GM12801 (cell line): ENCODE data around the gene IGFL2.

Source experiments
- TF ChIP-seq, protein P1 (sequence below): IDR thresholded peaks from one replicate; pipeline ENCODE4 v1.5.1; 2011; ENCODE audit warnings: control low read depth; ENCODE audit not compliant: insufficient read length; ENCODE audit errors: extremely low read depth

IGFL2 gene

DNA sequence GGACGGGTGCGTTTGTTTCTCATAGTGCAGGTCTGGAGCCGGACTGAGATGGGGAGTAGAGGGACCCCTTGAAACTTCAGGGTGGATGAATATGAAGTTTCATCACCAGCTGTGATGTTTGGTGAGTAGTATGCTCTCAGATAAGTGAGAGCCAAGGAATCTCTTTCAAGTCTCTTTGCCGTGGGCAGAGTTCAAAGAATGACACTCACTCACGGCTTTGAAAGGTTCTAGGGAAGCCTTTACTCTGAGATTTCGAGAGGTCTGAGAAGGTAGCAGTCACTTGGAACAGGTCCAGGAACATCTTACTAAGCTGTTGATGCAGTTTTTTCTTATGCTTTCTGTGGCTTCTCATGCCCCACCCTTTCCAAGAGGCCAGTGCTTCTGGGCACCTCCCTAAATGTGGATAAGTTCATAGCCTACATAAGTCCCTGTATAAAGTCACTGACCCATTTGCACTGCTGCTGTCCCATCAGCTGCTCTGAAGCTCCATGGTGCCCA, at the start of gene IGFL2:
TSS of gene IGFL2 (plus strand) at position 448 of the 498 bp plus-strand sequence. CDS start at position 489, 41 bp downstream.
- TF ChIP-seq, protein P1, sequence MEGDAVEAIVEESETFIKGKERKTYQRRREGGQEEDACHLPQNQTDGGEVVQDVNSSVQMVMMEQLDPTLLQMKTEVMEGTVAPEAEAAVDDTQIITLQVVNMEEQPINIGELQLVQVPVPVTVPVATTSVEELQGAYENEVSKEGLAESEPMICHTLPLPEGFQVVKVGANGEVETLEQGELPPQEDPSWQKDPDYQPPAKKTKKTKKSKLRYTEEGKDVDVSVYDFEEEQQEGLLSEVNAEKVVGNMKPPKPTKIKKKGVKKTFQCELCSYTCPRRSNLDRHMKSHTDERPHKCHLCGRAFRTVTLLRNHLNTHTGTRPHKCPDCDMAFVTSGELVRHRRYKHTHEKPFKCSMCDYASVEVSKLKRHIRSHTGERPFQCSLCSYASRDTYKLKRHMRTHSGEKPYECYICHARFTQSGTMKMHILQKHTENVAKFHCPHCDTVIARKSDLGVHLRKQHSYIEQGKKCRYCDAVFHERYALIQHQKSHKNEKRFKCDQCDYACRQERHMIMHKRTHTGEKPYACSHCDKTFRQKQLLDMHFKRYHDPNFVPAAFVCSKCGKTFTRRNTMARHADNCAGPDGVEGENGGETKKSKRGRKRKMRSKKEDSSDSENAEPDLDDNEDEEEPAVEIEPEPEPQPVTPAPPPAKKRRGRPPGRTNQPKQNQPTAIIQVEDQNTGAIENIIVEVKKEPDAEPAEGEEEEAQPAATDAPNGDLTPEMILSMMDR: no peak

DNA sequence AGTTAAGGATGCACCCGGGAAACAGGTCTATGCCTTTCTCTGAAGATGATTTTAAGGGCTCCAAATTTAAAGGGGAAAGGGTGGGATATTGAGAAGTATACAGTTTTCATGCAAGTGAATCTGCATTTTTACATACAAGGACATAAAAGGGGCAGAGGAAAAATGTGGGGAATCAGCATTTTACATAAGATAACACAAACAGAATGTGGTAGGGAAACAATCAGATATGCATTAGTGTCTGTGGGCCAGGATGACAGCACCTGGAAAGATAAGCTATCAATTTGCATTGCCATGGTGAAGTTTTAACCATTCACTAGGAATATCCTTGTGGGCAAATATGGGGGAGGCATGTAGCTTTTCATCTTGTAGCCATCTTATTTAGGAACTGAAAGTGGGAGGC, 47.7 kb upstream of the IGFL2 start:
- TF ChIP-seq, protein P1: no peak

DNA sequence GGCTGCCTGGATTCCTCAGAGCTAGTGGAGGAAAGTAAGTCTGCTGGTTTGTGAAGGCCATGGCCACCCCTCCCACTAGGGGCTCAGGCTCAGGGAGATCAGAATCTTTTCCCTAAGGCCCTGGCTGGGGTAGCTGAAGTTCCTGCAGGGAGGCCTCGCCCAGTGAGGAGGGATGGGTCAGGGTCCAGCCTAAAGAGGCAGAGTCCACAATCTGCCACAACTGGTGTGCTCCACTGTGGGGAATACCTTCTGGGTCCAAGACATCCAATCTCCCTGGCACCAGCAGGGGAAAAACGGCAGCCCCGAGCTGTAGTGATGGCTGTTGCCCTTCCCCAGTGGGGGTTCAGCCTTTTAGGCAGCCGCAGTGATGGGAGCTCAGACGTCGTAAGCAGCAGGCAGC, 46.7 kb upstream of the IGFL2 start:
- TF ChIP-seq, protein P1: no peak

DNA sequence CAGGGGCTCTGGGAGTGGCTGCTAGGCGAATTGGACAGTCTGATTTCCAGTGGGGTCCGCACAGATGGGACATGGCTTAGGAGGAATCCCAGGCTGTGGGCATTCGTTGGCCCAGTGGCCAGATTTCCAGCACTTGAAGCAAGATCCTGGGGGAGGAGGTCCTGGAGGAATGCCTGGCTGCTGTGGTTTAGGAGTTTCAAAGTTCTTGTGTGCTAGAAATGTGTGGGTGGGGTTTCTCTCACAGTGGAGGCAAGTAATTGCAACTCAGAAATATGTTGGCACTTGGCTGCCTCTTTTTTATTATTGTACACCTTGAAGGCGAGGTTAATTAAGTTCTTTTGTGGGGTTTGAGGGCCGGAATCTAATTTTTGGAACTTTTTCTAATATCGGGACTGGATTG, 40.7 kb upstream of the IGFL2 start:
- TF ChIP-seq, protein P1: no peak

DNA sequence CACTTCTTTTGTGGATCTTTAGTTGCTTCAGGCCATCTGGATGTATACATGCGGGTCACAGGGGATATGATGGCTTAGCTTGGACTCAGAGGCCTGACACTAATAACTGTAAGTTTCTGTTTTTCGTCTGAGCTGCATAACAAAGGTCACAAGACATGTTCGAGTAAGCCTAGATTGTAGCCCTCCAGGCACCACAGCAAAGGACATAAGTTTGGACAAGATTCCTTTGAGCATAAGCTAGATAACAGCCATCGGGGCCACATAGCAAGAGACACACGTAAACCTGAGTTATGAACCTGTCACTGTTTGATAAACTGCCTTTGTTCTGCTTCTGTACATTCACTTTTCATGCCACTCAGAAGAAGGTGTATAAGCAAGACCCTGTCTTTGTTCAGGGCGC, 38.2 kb upstream of the IGFL2 start:
- TF ChIP-seq, protein P1: no peak

DNA sequence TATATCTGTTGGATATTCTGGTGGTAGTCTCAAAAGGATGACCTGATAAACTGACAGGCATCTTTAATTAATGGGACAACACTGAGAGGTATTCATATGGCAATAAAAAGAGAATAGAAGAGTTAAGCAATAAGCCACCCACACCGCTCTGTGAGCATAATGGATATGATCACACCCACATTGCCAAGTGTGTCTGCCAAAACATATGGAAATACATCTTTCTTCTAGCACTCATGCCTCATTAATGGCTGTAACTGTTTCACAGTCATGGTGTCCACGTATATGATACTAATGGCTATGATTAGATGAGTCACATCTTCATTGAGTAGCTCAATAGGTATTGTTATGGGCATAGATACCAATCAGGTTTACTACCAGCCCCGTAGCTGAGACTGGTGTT, 36.7 kb upstream of the IGFL2 start:
- TF ChIP-seq, protein P1: no peak

DNA sequence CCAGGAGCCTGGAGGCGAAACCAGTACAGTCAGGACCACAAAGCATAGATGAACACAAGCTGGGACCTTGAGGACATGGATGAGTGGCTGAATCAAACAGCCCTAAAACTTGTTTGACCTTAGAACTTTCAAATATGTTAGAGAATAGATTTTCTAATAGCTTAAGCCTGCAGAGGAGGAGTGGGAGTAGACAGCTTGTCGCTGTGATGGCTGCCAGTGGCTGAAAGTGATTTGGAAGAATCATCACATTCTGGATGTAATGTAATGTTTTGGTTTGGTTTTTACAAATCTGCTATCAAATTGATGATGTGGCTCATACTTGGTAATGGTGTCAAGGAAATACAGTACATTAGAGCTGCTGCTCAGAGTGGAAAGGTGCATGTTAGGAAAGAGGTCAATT, 35.5 kb upstream of the IGFL2 start:
- TF ChIP-seq, protein P1: no peak
